Hepatocyte (in vitro differentiated cells): Measurements from ENCODE around the gene EVX2.
A peak's percentile ranks its signal among the peaks of the same experiment; 100 is the strongest.

ENCODE experiments used
- EZH2 ChIP-seq: fragments of 200-600 bp; sonication (generic); IDR thresholded peaks from 2 replicates; pipeline ENCODE4 v1.6.1; 2016; ENCODE audit warnings: antibody characterized with exemption, mild to moderate bottlenecking, borderline replicate concordance
- EZH2phosphoT487 ChIP-seq: fragments of 200-600 bp; sonication (generic); IDR thresholded peaks from one replicate; pipeline ENCODE4 v1.6.1; 2018; ENCODE audit warnings: antibody characterized with exemption, mild to moderate bottlenecking, low read depth, moderate library complexity; ENCODE audit not compliant: unreplicated experiment, severe bottlenecking
- TF ChIP-seq, protein P1 (sequence below): fragments of 200-600 bp; sonication (generic); IDR thresholded peaks from 2 replicates; pipeline ENCODE4 v1.5.1; 2016; ENCODE audit warnings: antibody characterized with exemption, mild to moderate bottlenecking; ENCODE audit not compliant: poor library complexity

DNA sequence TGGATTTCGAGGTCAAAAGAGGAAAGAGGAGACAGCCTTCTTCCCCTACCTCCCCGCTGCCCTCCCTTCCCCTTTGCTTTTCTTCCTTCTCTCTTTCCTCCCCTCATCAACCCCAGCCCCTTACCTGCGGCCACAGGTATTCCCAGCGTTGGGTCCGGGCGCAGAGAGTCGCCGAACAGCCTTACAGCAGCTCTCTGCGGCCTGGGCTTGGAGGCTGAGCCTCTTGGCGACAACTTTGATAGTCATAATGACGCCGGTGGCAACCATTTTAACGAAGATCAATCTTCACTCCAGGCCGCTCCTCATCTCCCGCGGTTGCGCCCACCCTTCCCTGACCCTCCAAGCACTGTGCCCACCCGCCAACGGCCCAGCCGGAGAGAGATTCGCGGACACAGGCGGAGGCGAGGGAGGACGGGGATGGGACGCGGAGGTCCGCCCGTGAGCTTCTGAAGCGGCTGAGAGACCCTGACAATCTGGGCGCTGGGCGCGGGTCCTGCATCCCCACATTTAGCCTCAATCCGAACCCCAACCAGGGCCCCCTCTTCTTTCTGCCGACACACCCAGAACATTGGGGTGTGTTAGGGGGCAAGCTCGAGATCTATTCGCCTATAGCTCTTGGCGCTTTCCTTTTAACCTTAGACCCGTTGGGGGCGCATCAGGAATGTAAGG is 1.5 kb upstream of the EVX2 start:
- TF ChIP-seq, protein P1, sequence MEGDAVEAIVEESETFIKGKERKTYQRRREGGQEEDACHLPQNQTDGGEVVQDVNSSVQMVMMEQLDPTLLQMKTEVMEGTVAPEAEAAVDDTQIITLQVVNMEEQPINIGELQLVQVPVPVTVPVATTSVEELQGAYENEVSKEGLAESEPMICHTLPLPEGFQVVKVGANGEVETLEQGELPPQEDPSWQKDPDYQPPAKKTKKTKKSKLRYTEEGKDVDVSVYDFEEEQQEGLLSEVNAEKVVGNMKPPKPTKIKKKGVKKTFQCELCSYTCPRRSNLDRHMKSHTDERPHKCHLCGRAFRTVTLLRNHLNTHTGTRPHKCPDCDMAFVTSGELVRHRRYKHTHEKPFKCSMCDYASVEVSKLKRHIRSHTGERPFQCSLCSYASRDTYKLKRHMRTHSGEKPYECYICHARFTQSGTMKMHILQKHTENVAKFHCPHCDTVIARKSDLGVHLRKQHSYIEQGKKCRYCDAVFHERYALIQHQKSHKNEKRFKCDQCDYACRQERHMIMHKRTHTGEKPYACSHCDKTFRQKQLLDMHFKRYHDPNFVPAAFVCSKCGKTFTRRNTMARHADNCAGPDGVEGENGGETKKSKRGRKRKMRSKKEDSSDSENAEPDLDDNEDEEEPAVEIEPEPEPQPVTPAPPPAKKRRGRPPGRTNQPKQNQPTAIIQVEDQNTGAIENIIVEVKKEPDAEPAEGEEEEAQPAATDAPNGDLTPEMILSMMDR, result no peak
- TF ChIP-seq EZH2phosphoT487 (no peak), EZH2 (peak; percentile 66)
